GM20000 (cell line): ENCODE measurements around the gene ADARB2.

Experiments used
- DNase-seq: peaks from one replicate; pipeline ENCODE4 v3.0.0; 2012; ENCODE audit warnings: low spot score
- TF ChIP-seq, protein P1 (sequence below): IDR thresholded peaks from 2 replicates; pipeline ENCODE4 v1.5.1; 2012; ENCODE audit warnings: mild to moderate bottlenecking, control low read depth; ENCODE audit errors: extremely low read depth, missing control alignments

ADARB2 gene

DNA sequence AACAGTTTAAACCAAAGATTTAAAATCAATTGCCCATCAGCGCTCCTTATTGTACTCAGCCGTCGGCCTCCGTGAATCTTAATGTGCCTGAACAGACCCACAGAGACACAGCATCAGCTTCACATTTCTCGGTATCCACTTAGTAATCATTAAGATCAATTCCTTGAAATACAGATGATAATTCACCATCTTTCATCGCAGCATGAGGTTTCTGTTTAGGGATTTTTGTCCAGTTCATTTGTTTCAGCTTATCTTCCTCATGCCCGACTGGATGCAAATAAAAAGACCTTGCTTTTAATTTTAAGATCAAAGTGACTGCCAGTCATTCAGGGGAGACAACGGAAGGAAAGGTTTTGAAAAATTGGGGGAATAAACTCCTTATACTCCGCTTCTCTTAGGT lies 473.3 kb downstream of the ADARB2 start:
- no peak for DNase-seq
- TF ChIP-seq, protein P1, sequence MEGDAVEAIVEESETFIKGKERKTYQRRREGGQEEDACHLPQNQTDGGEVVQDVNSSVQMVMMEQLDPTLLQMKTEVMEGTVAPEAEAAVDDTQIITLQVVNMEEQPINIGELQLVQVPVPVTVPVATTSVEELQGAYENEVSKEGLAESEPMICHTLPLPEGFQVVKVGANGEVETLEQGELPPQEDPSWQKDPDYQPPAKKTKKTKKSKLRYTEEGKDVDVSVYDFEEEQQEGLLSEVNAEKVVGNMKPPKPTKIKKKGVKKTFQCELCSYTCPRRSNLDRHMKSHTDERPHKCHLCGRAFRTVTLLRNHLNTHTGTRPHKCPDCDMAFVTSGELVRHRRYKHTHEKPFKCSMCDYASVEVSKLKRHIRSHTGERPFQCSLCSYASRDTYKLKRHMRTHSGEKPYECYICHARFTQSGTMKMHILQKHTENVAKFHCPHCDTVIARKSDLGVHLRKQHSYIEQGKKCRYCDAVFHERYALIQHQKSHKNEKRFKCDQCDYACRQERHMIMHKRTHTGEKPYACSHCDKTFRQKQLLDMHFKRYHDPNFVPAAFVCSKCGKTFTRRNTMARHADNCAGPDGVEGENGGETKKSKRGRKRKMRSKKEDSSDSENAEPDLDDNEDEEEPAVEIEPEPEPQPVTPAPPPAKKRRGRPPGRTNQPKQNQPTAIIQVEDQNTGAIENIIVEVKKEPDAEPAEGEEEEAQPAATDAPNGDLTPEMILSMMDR, result no peak

DNA sequence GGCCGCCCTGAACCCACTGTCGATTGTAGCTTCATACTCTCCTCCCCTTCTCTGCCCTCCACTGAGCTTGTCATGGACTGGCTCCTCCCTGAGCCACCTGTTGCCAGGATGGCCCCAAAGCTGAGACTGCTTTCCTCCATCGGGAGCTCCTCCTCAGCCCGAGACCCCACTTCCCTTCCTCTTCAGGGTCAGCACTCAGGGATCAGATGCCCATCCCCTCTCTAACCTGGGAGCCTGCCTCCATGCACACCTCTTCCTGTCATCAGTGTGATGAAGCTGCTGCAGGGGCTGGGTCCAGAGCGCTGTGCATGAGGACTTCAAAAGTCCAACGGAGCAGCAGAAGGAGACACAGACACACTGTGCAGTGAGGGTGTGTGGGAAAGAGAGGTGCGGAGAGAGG lies 480.1 kb downstream of the ADARB2 start:
- TF ChIP-seq, protein P1, result no peak
- no peak for DNase-seq

DNA sequence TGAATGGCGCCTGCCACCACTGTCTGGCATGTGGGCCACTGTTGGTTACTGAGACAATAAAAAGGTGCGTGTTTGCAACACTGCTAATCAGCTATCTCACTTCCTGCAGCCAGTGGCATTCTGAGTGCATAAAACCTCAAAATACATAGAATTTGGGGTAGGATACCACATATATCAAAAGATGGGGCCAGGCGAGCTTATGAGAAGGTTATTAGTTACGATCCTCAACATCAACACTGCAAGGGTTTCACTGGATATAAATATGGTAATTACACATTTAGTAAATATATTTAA lies 480.9 kb downstream of the ADARB2 start:
- TF ChIP-seq, protein P1, result no peak
- DNase-seq, result no peak

DNA sequence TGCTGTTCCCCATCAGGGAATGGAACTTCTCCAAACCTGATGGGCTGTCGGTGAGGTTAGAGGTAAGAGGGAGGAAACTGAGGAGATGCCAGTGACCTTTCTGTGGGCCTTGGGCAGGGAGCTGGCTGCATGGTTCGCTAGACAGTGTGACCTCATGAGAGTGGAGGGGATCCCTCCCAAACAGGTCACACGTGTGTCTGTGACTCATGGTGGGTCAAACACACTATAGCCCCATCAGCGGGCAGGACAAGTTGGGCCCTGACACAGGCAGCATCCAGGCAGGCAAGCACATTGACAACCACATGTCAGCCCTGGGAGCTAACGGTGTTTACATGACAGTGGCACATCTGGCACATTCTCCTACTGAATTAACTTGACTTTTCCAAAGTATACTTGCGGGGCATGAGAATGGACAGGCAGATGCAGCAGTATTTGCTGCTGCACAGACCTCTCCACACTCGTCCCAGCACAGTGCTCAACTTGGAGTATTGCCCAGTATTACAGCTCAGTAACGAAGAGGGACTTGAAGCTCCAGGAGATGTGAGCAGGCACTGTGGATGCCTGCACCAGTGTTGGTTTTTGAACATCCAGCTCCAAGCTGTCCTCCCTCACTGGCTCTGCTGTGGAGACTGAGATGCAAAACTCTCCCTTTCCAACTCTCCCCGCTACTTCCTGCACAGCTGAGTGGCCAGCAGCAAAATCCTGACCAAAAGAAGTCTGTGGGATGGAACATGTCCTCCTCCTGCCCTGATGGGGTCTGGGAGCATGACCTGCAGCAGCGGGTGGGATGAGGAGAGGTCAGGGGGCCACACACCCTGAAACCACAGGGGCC lies 481.5 kb downstream of the ADARB2 start:
- TF ChIP-seq, protein P1, result no peak
- no peak for DNase-seq

DNA sequence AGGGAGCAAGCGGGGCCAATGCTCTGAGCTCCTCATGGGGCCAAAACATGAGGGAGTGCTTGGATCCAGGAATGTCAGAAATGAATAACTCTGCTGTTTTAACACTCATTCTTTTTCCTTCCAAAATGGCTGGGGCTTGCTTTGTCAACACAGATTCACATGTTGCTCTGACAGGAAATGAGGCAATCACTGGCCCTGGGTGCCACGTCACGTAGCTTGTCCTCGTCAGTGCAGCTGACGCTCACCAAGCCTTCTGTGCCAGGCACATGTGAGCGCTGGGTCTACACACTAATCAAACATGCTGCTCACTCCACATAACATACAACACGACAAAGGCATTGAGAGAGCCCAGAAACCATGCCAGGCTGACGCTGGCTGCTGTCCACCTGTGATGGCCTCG lies 482.2 kb downstream of the ADARB2 start:
- TF ChIP-seq, protein P1, result no peak
- DNase-seq, result no peak

DNA sequence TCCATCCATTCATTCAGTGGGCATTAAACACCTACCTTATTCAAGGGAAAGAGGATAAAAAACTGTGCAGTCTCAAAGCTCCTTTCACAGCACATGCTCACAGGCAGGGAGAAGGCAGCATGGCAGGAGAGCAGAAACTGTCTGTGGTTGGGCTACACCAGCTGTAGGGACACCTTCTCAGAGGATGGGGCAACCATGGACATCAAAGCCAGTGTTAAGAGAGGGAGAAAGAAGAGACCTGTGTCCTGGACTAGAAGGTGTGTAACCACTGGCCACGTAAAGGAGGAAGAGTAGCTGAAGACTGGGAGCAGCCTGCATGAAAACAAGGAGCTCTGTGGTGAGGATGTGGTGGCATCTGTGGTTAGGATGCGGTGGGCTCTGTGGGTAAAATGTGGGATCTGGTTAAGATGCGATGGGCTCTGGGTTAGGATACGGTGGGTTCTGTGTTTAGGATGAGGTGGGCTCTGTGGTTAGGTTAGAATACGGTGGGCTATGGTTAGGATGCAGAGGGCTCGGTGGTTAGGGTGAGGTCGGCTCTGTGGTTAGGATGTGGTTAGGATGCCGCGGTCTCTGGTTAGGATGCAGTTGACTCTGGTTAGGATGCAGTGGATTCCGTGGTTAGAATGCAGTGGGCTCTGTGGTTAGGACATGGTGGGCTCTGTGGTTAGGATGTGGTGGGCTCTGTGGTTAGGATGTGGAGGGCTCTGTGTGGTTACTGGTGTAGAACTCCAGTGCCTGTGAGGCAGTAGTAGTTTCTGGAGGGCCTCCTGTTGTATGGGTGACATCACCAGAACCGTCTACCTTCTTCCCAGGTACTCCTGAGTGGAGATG lies 483.6 kb downstream of the ADARB2 start:
- DNase-seq, result no peak
- TF ChIP-seq, protein P1, result no peak

DNA sequence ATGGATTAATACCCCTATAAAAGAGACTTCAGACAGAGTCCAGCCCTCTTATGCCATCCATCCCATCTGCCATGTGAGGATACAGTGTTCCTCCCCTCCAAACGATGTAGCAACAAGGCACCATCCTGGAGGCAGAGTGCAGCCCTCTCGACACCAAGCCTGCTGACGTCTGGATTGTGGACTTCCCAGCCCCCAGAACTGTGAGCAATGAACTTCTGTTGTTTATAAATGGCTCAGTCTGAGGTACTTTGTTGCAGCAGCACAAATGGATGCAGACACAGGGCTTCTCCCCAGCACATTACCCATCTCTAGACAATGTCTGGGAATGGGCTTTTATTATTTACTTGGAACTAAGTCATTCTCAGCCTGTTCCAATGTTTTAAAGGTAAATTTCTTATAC lies 485.6 kb downstream of the ADARB2 start:
- DNase-seq, result no peak
- TF ChIP-seq, protein P1, result no peak
